Lower lobe of right lung (tissue), 2 donors: ENCODE measurements around the gene CDKN1A. TPM values are rescaled to one million over a fixed set of nuclear protein-coding genes. Genes with fewer than 3 reads are reported as not detected.
"Not testable (repeated sequence)": the region's sequence is repeated elsewhere in the genome, so short reads cannot be mapped to it uniquely, and the experiment has no call there.

Experiments used
- ATAC-seq, 2 donors: fragments of 200-7000 bp; cut with Tn5 transposase; one replicate each; pipeline ENCODE4 v1.9.1; 2020 to 2022; ENCODE audit warnings: mild to moderate bottlenecking in 2 of 2, moderate library complexity in 2 of 2
- DNase-seq: peaks from one replicate; pipeline ENCODE4 v3.0.0-alpha.2; 2020
- H3K27ac ChIP-seq: fragments of 200-600 bp; one replicate; pipeline ENCODE4 v1.8.0; 2022
- H3K27me3 ChIP-seq: fragments of 200-600 bp; one replicate; pipeline ENCODE4 v1.8.0; 2022; ENCODE audit warnings: low read depth
- H3K36me3 ChIP-seq: fragments of 200-600 bp; one replicate; pipeline ENCODE4 v1.8.0; 2022; ENCODE audit warnings: mild to moderate bottlenecking
- H3K4me1 ChIP-seq: fragments of 200-600 bp; one replicate; pipeline ENCODE4 v1.8.0; 2022
- H3K4me3 ChIP-seq: fragments of 200-600 bp; one replicate; pipeline ENCODE4 v1.8.0; 2022; ENCODE audit warnings: mild to moderate bottlenecking
- H3K9me3 ChIP-seq: fragments of 200-600 bp; one replicate; pipeline ENCODE4 v1.8.0; 2022
- intact Hi-C: fragments of 100-400 bp; cut with DNase I; formaldehyde crosslinking; loops from one replicate; pipeline ENCODE4 v1.11.0; 2022
- total RNA-seq: library from RNA; stranded (reverse); fragmentation: NEBNext Ultra II Directional; extraction: Animal tissue kit (Norgen Biotek cat#: 25700); gene quantifications from one replicate; pipeline ENCODE4 v1.2.1, GENCODE V29; 2021
- TF ChIP-seq, protein P1 (sequence below): fragments of 200-600 bp; IDR thresholded peaks from one replicate; pipeline ENCODE4 v1.8.0; 2022; ENCODE audit warnings: antibody characterized with exemption, mild to moderate bottlenecking
- donor health status: DM: no; HTN: yes; CAD: no; lungs with severe emphysema.

CDKN1A gene
- total RNA-seq, 1 donor from 2014 or later = 71.0 TPM

DNA sequence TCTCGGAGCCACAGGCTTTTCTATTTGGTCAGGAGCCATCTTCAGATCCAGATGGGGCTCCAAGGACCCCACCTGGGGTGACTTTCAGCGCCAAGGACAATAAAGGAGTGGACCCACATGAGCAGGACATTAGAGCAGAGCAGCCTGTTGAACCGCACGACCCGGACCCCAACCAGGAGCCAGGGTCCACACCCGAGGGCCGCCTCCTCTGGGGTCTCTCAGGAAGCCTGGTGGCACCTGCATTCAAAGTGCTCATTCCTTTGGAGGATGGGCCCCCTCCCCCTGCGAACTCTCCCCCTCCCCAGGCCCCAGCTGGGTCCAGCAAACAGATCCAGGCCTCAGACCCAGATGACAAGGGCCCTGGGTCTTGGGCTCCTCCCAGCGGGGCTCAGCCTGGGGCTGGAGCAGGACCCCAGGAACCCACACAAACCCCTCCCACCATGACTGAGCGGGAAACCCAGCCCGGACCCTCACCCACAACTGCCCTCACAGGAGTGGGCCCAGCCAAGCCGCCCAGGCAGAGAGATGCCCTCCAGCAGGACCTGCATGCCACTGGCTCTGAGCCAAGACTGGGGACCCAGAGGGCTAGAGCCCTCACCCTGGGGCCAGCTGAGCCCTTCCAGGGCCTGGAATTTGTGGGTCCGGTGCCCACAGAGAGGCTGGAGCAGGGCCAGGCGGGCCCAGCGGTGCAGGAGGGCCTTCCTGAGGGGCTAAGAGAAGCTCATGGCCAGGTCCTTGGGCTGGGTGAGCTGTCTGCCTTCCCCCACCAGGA is 43.0 kb downstream of the CDKN1A start:
- Histone ChIP-seq H3K27ac (no peak overlapping the region), H3K9me3 (no peaks in the 10 kb centered on the region), H3K4me3 (no peak overlapping the region), H3K4me1 (no peaks in the 10 kb centered on the region), H3K27me3 (no peaks in the 10 kb centered on the region), H3K36me3 (no peaks in the 10 kb centered on the region)
- DNase-seq (peak; percentile 32), ATAC-seq (no peak)
- TF ChIP-seq, protein P1, sequence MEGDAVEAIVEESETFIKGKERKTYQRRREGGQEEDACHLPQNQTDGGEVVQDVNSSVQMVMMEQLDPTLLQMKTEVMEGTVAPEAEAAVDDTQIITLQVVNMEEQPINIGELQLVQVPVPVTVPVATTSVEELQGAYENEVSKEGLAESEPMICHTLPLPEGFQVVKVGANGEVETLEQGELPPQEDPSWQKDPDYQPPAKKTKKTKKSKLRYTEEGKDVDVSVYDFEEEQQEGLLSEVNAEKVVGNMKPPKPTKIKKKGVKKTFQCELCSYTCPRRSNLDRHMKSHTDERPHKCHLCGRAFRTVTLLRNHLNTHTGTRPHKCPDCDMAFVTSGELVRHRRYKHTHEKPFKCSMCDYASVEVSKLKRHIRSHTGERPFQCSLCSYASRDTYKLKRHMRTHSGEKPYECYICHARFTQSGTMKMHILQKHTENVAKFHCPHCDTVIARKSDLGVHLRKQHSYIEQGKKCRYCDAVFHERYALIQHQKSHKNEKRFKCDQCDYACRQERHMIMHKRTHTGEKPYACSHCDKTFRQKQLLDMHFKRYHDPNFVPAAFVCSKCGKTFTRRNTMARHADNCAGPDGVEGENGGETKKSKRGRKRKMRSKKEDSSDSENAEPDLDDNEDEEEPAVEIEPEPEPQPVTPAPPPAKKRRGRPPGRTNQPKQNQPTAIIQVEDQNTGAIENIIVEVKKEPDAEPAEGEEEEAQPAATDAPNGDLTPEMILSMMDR = no peak
- intact Hi-C loops = no loop called here

DNA sequence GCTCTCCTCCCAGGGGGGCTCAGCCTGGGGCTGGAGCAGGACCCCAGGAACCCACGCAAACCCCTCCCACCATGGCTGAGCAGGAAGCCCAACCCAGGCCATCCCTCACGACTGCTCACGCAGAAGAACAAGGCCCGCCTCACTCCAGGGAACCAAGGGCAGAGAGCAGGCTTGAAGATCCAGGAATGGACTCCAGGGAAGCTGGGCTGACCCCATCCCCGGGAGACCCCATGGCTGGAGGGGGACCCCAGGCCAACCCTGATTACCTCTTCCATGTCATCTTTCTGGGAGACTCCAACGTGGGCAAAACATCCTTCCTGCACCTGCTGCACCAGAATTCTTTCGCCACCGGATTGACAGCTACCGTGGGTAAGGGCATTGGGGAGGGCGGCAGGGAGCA is 43.9 kb downstream of the CDKN1A start:
- TF ChIP-seq, protein P1 = no peak
- no peaks in the 10 kb centered on the region for H3K4me1 ChIP-seq
- H3K27ac ChIP-seq = no peak overlapping the region
- no peaks in the 10 kb centered on the region for H3K27me3 ChIP-seq
- ATAC-seq (no peak), DNase-seq (peak; percentile 20)
- intact Hi-C loops = no loop called here
- H3K4me3 ChIP-seq = no peak overlapping the region
- no peaks in the 10 kb centered on the region for H3K9me3 ChIP-seq
- no peaks in the 10 kb centered on the region for H3K36me3 ChIP-seq

GRCh38 chr6:36722879-36723278 is 44.4 kb downstream of the CDKN1A start:
- H3K27me3 ChIP-seq = no peaks in the 10 kb centered on the region
- peak; percentile 28 for DNase-seq
- no peak for ATAC-seq
- H3K36me3 ChIP-seq = no peaks in the 10 kb centered on the region
- H3K27ac ChIP-seq = no peak overlapping the region
- H3K4me1 ChIP-seq = no peaks in the 10 kb centered on the region
- TF ChIP-seq, protein P1 = no peak
- H3K9me3 ChIP-seq = no peaks in the 10 kb centered on the region
- intact Hi-C loops = no loop called here
- H3K4me3 ChIP-seq = no peak overlapping the region

- peak; percentile 7 for DNase-seq
- intact Hi-C loops, H3K27me3 ChIP-seq, H3K4me3 ChIP-seq, H3K9me3 ChIP-seq, H3K36me3 ChIP-seq, ATAC-seq, H3K27ac ChIP-seq, H3K4me1 ChIP-seq: not testable (repeated sequence)
These were observed 45.5 kb downstream of the CDKN1A start for GRCh38 chr6:36723992-36724391.

GRCh38 chr6:36724514-36725390 is 46.2 kb downstream of the CDKN1A start:
- DNase-seq (peak; percentile 77), ATAC-seq (peak; percentile 60 to 76)
- intact Hi-C loops = no loop called here
- Histone ChIP-seq H3K9me3 (no peaks in the 10 kb centered on the region), H3K27me3 (no peaks in the 10 kb centered on the region), H3K36me3 (no peaks in the 10 kb centered on the region), H3K27ac (no peak overlapping the region), H3K4me1 (no peaks in the 10 kb centered on the region), H3K4me3 (no peak overlapping the region)
- TF ChIP-seq, protein P1 = peak; percentile 50

GRCh38 chr6:36725581-36725980 is 47.1 kb downstream of the CDKN1A start:
- Histone ChIP-seq H3K27ac (no peak overlapping the region), H3K36me3 (no peaks in the 10 kb centered on the region), H3K4me3 (no peak overlapping the region), H3K9me3 (no peaks in the 10 kb centered on the region), H3K27me3 (no peaks in the 10 kb centered on the region), H3K4me1 (no peaks in the 10 kb centered on the region)
- peak; percentile 16 for DNase-seq
- intact Hi-C loops = no loop called here
- TF ChIP-seq, protein P1 = no peak
- ATAC-seq = no peak
